Upper lobe of left lung (tissue), 6 donors: ENCODE measurements around the gene CCIN. TPM values are rescaled to one million over a fixed set of nuclear protein-coding genes. Genes with fewer than 3 reads are reported as not detected.

Experiments used
- ATAC-seq, 2 donors: fragments of 200-7000 bp; cut with Tn5 transposase; one replicate each; pipeline ENCODE4 v1.9.1; 2022; ENCODE audit warnings: mild to moderate bottlenecking in 2 of 2, moderate library complexity in 2 of 2; ENCODE audit not compliant: low FRiP score in 2 of 2
- DNase-seq, 2 donors: peaks; one replicate each; pipeline ENCODE4 v3.0.0-alpha.2; 2019 to 2020
- H3K27ac ChIP-seq, 4 donors: fragments of 200-600 bp; sonication (generic); one replicate each; pipeline ENCODE4 v1.5.1; 2016 to 2019
- H3K27me3 ChIP-seq, 4 donors: fragments of 200-600 bp; sonication (generic); one replicate each; pipeline ENCODE4 v1.5.1; 2017 to 2019
- H3K36me3 ChIP-seq, 4 donors: fragments of 200-600 bp; sonication (generic); one replicate each; pipeline ENCODE4 v1.5.1; 2016 to 2019
- H3K4me1 ChIP-seq, 4 donors: fragments of 200-600 bp; sonication (generic); one replicate each; pipeline ENCODE4 v1.5.1; 2018 to 2019
- H3K4me3 ChIP-seq, 4 donors: fragments of 200-600 bp; sonication (generic); one replicate each; pipeline ENCODE4 v1.5.1; 2017 to 2019; ENCODE audit warnings: mild to moderate bottlenecking in 2 of 4, moderate library complexity in 1 of 4
- H3K9me3 ChIP-seq, 4 donors: fragments of 200-600 bp; sonication (generic); one replicate each; pipeline ENCODE4 v1.5.1; 2018 to 2019
- EP300 ChIP-seq, 4 donors: sonication (generic); formaldehyde crosslinking; IDR thresholded peaks; one replicate each; pipeline ENCODE4 v1.5.1; 2017; ENCODE audit warnings: antibody characterized with exemption in 4 of 4, control low read depth in 2 of 4
- POLR2A ChIP-seq, 4 donors: fragments of 450-650 bp; IDR thresholded peaks; one replicate each; pipeline ENCODE4 v1.5.1; 2016 to 2017; ENCODE audit warnings: antibody characterized with exemption in 4 of 4, mild to moderate bottlenecking in 2 of 4
- POLR2AphosphoS5 ChIP-seq, 2 donors: sonication (generic); formaldehyde crosslinking; IDR thresholded peaks; one replicate each; pipeline ENCODE4 v1.5.1; 2017; ENCODE audit warnings: antibody characterized with exemption in 2 of 2
- WGBS, 2 donors: methylation state at CpG; one replicate each; pipeline ENCODE4 v1.1.5; 2017 to 2018; 5-methylcytosine and 5-hydroxymethylcytosine counted together
- total RNA-seq, 6 donors: library from RNA; depleted of rRNA in 4 of 6; stranded (reverse); fragments of >200 nt in 4 of 6; gene quantifications; one replicate each; pipeline versions ENCODE4 v1.1.0 to v1.2.1, GENCODE V29; 2016 to 2021
- TF ChIP-seq, protein P1 (sequence below), 6 experiments: fragments of 450-650 bp in 4 of 6; fragments of 200-600 bp in 2 of 6; sonication (generic) in 2 of 6; IDR thresholded peaks; one replicate each; pipeline ENCODE4 v1.5.1; 2016 to 2019; ENCODE audit warnings: antibody characterized with exemption in 6 of 6
- donor health status: DM: no; HTN: no; CAD: no; lungs with moderate emphysema.
- donor health status: DM: no; HTN: yes; CAD: no; lungs with severe emphysema.

The CCIN gene
- total RNA-seq, 6 donors from 2014 or later, result 0.30 to 1.4 (median 0.49) TPM; not detected in 1

DNA sequence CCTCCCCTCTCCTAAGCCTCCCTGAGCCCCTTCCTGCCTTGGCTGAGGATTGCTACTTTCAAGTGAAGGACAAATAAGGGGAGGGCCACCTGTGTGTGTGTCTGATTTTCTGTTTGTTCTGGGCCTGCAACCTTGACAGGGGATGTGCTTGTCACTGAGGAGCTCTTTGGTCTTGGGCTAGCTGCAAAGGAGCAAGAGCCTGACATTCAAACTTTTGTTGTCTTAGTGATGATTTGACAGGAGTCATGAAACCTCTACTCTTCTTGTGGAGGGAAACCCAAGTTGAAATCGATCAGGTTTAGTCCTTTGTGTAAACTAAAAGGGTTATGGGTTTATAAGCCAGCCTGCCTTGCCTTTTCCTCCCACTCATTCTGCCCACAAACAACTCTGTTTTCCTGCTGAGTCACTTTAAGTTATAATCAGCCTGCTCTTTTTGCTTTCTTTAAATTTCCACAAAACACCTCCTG is 38.4 kb downstream of the CCIN start:
- no peak for ATAC-seq
- Histone ChIP-seq H3K4me3 (no peak overlapping the region), H3K36me3 (peaks cover 45 to 99% (median 81%) of the 10 kb centered on the region in 4 donors), H3K27ac (peak overlapping the region in 3 of 4 donors; percentile 9 to 51 (median 41)), H3K27me3 (no peaks in the 10 kb centered on the region), H3K9me3 (no peaks in the 10 kb centered on the region), H3K4me1 (peaks cover 14 to 37% (median 28%) of the 10 kb centered on the region in 4 donors)
- TF ChIP-seq POLR2A (IDR thresholded peaks at IDR 0.05) (no peak), EP300 (IDR thresholded peaks at IDR 0.05) (no peak), POLR2AphosphoS5 (IDR thresholded peaks at IDR 0.05) (no peak)
- TF ChIP-seq, protein P1, sequence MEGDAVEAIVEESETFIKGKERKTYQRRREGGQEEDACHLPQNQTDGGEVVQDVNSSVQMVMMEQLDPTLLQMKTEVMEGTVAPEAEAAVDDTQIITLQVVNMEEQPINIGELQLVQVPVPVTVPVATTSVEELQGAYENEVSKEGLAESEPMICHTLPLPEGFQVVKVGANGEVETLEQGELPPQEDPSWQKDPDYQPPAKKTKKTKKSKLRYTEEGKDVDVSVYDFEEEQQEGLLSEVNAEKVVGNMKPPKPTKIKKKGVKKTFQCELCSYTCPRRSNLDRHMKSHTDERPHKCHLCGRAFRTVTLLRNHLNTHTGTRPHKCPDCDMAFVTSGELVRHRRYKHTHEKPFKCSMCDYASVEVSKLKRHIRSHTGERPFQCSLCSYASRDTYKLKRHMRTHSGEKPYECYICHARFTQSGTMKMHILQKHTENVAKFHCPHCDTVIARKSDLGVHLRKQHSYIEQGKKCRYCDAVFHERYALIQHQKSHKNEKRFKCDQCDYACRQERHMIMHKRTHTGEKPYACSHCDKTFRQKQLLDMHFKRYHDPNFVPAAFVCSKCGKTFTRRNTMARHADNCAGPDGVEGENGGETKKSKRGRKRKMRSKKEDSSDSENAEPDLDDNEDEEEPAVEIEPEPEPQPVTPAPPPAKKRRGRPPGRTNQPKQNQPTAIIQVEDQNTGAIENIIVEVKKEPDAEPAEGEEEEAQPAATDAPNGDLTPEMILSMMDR (IDR thresholded peaks at IDR 0.05), result no peak
- WGBS, 2 donors, result 23% methylated on average over 1 of the region's 1 CpG
- DNase-seq, result no peak

DNA sequence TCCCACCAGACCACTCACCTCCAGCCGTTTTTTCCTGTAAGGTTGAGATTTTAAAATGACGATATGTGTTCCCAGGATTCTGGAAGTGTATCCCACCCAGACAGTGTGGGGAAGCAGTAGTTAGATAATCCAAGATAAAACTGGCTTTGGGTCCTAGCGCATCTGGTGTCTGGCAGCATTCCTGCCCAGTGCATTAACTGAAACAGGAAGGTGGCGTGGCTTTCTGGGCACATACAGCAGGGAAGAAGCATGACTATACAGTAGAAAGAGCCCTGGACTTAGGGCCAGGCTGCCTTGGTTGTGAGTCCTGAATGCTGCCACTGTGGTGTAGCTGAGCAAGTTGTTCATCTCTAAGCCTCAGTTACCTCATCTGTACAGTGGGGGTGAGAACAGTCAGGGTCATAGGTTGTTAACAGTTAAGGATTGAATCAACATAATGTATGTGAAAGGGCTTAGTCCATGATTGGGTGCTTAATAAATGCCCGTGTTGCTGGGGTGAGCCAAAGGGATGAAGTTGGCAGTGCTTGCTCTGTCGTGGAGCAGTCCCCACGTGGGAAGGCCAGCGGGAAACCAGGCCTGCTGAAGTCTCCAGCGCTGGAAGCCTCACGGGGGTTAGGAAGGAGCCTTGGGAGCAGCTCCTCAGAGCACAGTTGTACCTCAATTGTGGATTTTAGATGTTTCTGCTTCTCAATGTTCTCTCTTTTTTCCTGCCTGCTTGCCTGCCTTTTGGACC is 39.5 kb downstream of the CCIN start:
- Histone ChIP-seq H3K27me3 (no peaks in the 10 kb centered on the region), H3K4me1 (peaks cover 14 to 38% (median 28%) of the 10 kb centered on the region in 4 donors), H3K27ac (peak overlapping the region in 2 of 4 donors; percentile 12 to 51), H3K36me3 (peaks cover 37 to 99% (median 76%) of the 10 kb centered on the region in 4 donors), H3K9me3 (no peaks in the 10 kb centered on the region), H3K4me3 (no peak overlapping the region)
- no peak for ATAC-seq
- no peak for DNase-seq
- 73 to 79% methylated on average over 10 of the region's 10 CpGs for whole genome bisulfite sequencing, 2 donors
- TF ChIP-seq POLR2A (IDR thresholded peaks at IDR 0.05) (no peak), EP300 (IDR thresholded peaks at IDR 0.05) (no peak), POLR2AphosphoS5 (IDR thresholded peaks at IDR 0.05) (no peak)
- TF ChIP-seq, protein P1 (IDR thresholded peaks at IDR 0.05), result no peak

DNA sequence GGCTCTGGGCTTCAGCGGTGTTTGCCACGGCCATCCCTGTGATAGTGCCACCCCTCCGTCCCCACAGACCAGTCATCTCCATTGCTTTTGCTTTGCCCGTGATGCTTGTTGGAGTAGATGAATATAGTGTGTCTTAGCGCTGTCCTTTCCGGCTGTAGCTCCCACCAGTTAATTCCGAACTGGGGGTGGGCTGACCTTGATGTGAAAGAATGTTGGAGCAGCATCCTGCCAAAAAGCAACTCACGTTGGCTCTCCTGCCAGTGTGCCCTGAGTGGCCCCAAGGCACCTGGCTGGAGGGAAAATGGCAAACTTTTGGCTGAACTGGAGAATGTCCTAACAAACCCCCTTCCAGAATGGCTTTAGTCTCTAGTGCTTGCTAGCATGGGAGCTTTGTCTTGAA is 41.5 kb downstream of the CCIN start:
- Histone ChIP-seq H3K27me3 (no peaks in the 10 kb centered on the region), H3K4me1 (peaks cover 14 to 47% (median 30%) of the 10 kb centered on the region in 4 donors), H3K9me3 (no peaks in the 10 kb centered on the region), H3K4me3 (no peak overlapping the region), H3K27ac (no peak overlapping the region), H3K36me3 (peaks cover 18 to 88% (median 58%) of the 10 kb centered on the region in 4 donors)
- ATAC-seq (no peak), DNase-seq (no peak)
- no peak for TF ChIP-seq EP300 (IDR thresholded peaks at IDR 0.05)
- TF ChIP-seq POLR2A (IDR thresholded peaks at IDR 0.05), result no peak
- TF ChIP-seq, protein P1 (IDR thresholded peaks at IDR 0.05), result no peak
- no peak for TF ChIP-seq POLR2AphosphoS5 (IDR thresholded peaks at IDR 0.05)
- WGBS, 2 donors, result 83 to 88% methylated on average over 8 of the region's 8 CpGs

DNA sequence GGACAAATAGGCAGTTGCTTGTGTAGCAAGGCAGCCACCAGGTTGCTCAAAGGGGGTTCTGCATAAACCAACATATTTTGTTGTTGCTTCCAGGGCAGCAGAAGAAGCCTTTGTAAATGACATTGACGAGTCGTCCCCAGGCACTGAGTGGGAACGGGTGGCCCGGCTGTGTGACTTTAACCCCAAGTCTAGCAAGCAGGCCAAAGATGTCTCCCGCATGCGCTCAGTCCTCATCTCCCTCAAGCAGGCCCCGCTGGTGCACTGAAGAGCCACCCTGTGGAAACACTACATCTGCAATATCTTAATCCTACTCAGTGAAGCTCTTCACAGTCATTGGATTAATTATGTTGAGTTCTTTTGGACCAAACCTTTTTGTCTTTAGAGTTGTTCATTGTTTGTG is 42.3 kb downstream of the CCIN start:
- Histone ChIP-seq H3K4me1 (peaks cover 14 to 47% (median 30%) of the 10 kb centered on the region in 4 donors), H3K27me3 (no peaks in the 10 kb centered on the region), H3K4me3 (no peak overlapping the region), H3K36me3 (peaks cover 10 to 83% (median 51%) of the 10 kb centered on the region in 4 donors), H3K27ac (peak overlapping the region in 2 of 4 donors; percentile 8 to 37), H3K9me3 (no peaks in the 10 kb centered on the region)
- ATAC-seq (no peak), DNase-seq (no peak)
- TF ChIP-seq POLR2AphosphoS5 (IDR thresholded peaks at IDR 0.05) (no peak), POLR2A (IDR thresholded peaks at IDR 0.05) (no peak), EP300 (IDR thresholded peaks at IDR 0.05) (no peak)
- TF ChIP-seq, protein P1 (IDR thresholded peaks at IDR 0.05), result no peak
- WGBS, 2 donors, result 78 to 84% methylated on average over 7 of the region's 7 CpGs
